HCT116 (cell line): ENCODE data around the gene DTX1. TPM values are rescaled to one million over a fixed set of nuclear protein-coding genes. Genes with fewer than 3 reads are reported as not detected.

Source experiments
- ATAC-seq: fragments of 200-7000 bp; cut with Tn5 transposase; 2 replicates; pipeline ENCODE4 v1.9.1; 2020; ENCODE audit warnings: mild to moderate bottlenecking, moderate library complexity
- BruUV-seq: library from RNA; stranded (reverse); fragments of 400-500 nt; replicated peaks from 2 replicates; lab custom pipeline; 2021; lab: Mats Ljungman, UMichigan
- CTCF ChIA-PET: fragments of 300-600 bp; sonication (Branson Sonifier 250); formaldehyde crosslinking; loops from one replicate; lab custom pipeline; 2021; ENCODE audit warnings: antibody characterized with exemption; lab: Charles Lee
- POLR2A ChIA-PET: fragments of 300-600, 350-600 bp; sonication (Branson Sonifier 250); formaldehyde crosslinking; loops from one replicate; lab custom pipeline; 2021; ENCODE audit warnings: antibody characterized with exemption; lab: Charles Lee
- RAD21 ChIA-PET, 2 experiments: fragments of 300-600 bp; sonication (Branson Sonifier 250); formaldehyde crosslinking; loops; one replicate each; lab custom pipeline; 2023; ENCODE audit warnings: low total read pairs in 2 of 2; ENCODE audit not compliant: uncharacterized antibody in 2 of 2, unreplicated experiment in 2 of 2, low non-redundant PET in 1 of 2; lab: Charles Lee
- DNase-seq: peaks from one replicate; pipeline ENCODE4 v3.0.0-alpha.2; 2010; ENCODE audit warnings: low read depth, low spot score
- H2AFZ ChIP-seq: fragments of 200-600 bp; shearing (Covaris generic), sonication (generic); 2 replicates; pipeline ENCODE4 v1.6.1; 2017; ENCODE audit warnings: low read depth, mixed run types, mixed read lengths, antibody characterized with exemption, low read length; ENCODE audit not compliant: poor library complexity, severe bottlenecking
- H3K27ac ChIP-seq: 2 replicates; pipeline ENCODE4 v1.5.1; 2012; ENCODE audit warnings: low read depth, low read length
- H3K27me3 ChIP-seq: fragments of 200-600 bp; sonication (generic); 2 replicates; pipeline ENCODE4 v1.6.1; 2016; ENCODE audit warnings: mixed run types, low read length, mixed read lengths; ENCODE audit not compliant: insufficient read depth
- H3K36me3 ChIP-seq, 2 experiments: fragments of 200-500 bp in 1 of 2; fragments of 200-600 bp in 1 of 2; sonication (Bioruptor generic) in 1 of 2; sonication (generic) in 1 of 2; 2 replicates each; pipeline versions ENCODE4 v1.5.1 to v1.6.1; 2014 to 2016; ENCODE audit warnings: low read length in 2 of 2, inconsistent platforms in 1 of 2, mixed read lengths in 1 of 2, mixed run types in 1 of 2; ENCODE audit not compliant: insufficient read depth in 2 of 2, control insufficient read depth in 1 of 2
- H3K4me1 ChIP-seq, 2 experiments: fragments of 200-600 bp in 1 of 2; sonication (generic) in 1 of 2; 2 replicates each; pipeline versions ENCODE4 v1.5.1 to v1.6.1; 2012 to 2017; ENCODE audit warnings: low read length in 2 of 2, inconsistent platforms in 1 of 2, mild to moderate bottlenecking in 1 of 2, mixed read lengths in 1 of 2, mixed run types in 1 of 2, moderate library complexity in 1 of 2; ENCODE audit not compliant: insufficient read depth in 2 of 2, control insufficient read depth in 1 of 2
- H3K4me2 ChIP-seq: fragments of 200-600 bp; sonication (generic); 2 replicates; pipeline ENCODE4 v1.6.1; 2017; ENCODE audit warnings: mixed run types, low read length, mixed read lengths
- H3K4me3 ChIP-seq, 2 experiments: fragments of 200-600 bp in 1 of 2; sonication (generic) in 1 of 2; replicated peaks in 1 of 2; 2 replicates each; pipeline ENCODE4 v1.5.1; 2011 to 2016; ENCODE audit warnings: low read length in 2 of 2, control low read depth in 1 of 2, low read depth in 1 of 2, mild to moderate bottlenecking in 1 of 2, mixed read lengths in 1 of 2, mixed run types in 1 of 2
- H3K79me2 ChIP-seq: fragments of 200-600 bp; sonication (generic); 2 replicates; pipeline ENCODE4 v1.6.1; 2017; ENCODE audit warnings: mild to moderate bottlenecking, mixed run types, low read length, moderate library complexity, mixed read lengths; ENCODE audit not compliant: insufficient read depth
- H3K9ac ChIP-seq: fragments of 200-600 bp; sonication (generic); 2 replicates; pipeline ENCODE4 v1.6.1; 2016; ENCODE audit warnings: low read length, mixed read lengths
- H3K9me2 ChIP-seq: fragments of 200-600 bp; sonication (generic), shearing (Covaris generic); 2 replicates; pipeline ENCODE4 v1.6.1; 2017; ENCODE audit warnings: mixed run types, mild to moderate bottlenecking, moderate library complexity; ENCODE audit not compliant: insufficient read depth
- H3K9me3 ChIP-seq, 2 experiments: fragments of 200-500 bp in 1 of 2; fragments of 200-600 bp in 1 of 2; sonication (Bioruptor generic) in 1 of 2; sonication (generic) in 1 of 2; 2 replicates each; pipeline ENCODE4 v1.6.1; 2014 to 2017; ENCODE audit warnings: low read length in 2 of 2, mixed read lengths in 2 of 2, inconsistent platforms in 1 of 2, low read depth in 1 of 2, mild to moderate bottlenecking in 1 of 2, mixed run types in 1 of 2, moderate library complexity in 1 of 2; ENCODE audit not compliant: control insufficient read depth in 1 of 2, insufficient read depth in 1 of 2
- H4K20me1 ChIP-seq: fragments of 200-600 bp; sonication (generic), shearing (Covaris generic); 2 replicates; pipeline ENCODE4 v1.6.1; 2017; ENCODE audit warnings: mixed run types, mild to moderate bottlenecking, moderate library complexity; ENCODE audit not compliant: insufficient read depth
- CBX3 ChIP-seq: IDR thresholded peaks from 2 replicates; pipeline ENCODE4 v1.6.1; 2012; ENCODE audit warnings: low read depth
- ELF1 ChIP-seq: IDR thresholded peaks from 2 replicates; pipeline ENCODE4 v1.6.1; 2012; ENCODE audit warnings: low read depth, borderline replicate concordance
- EZH2 ChIP-seq: fragments of 200-600 bp; sonication (generic); IDR thresholded peaks from 2 replicates; pipeline ENCODE4 v1.6.1; 2017; ENCODE audit warnings: antibody characterized with exemption, mixed run types
- FOSL1 ChIP-seq: IDR thresholded peaks from 2 replicates; pipeline ENCODE4 v1.6.1; 2012; ENCODE audit warnings: low read depth
- POLR2AphosphoS5 ChIP-seq: IDR thresholded peaks from 2 replicates; pipeline ENCODE4 v1.6.1; 2011; ENCODE audit warnings: mild to moderate bottlenecking, low read depth, low read length, moderate library complexity
- REST ChIP-seq: IDR thresholded peaks from 2 replicates; pipeline ENCODE4 v1.6.1; 2012; ENCODE audit warnings: low read depth
- TCF7L2 ChIP-seq: IDR thresholded peaks from 2 replicates; pipeline ENCODE4 v1.7.0; 2011; ENCODE audit warnings: borderline replicate concordance, inconsistent platforms; ENCODE audit not compliant: insufficient read depth, insufficient read length; ENCODE audit errors: extremely low read depth
- YY1 ChIP-seq: IDR thresholded peaks from 2 replicates; pipeline ENCODE4 v1.6.1; 2011; ENCODE audit warnings: low read length, low read depth, moderate library complexity, mild to moderate bottlenecking; ENCODE audit not compliant: insufficient replicate concordance; ENCODE audit errors: extremely low read depth
- ZBTB33 ChIP-seq: IDR thresholded peaks from 2 replicates; pipeline ENCODE4 v1.6.1; 2011; ENCODE audit warnings: mild to moderate bottlenecking, low read length, moderate library complexity; ENCODE audit not compliant: insufficient replicate concordance; ENCODE audit errors: extremely low read depth
- ZNF274 ChIP-seq: fragments of 200-500 bp; sonication (Bioruptor generic); IDR thresholded peaks from 2 replicates; pipeline ENCODE4 v1.6.1; 2014; ENCODE audit warnings: mild to moderate bottlenecking, low read depth, low read length, inconsistent platforms
- intact Hi-C: fragments of 100-400 bp; cut with micrococcal nuclease; formaldehyde crosslinking; loops from 2 replicates; pipeline ENCODE4 v1.10.0; 2022
- total RNA-seq: library from RNA; stranded (reverse); gene quantifications from one replicate; pipeline ENCODE4 v1.2.1, GENCODE V29; 2021; ENCODE audit not compliant: unreplicated experiment

DTX1 gene
- total RNA-seq, 1 experiment from 2014 or later = not detected

DNA sequence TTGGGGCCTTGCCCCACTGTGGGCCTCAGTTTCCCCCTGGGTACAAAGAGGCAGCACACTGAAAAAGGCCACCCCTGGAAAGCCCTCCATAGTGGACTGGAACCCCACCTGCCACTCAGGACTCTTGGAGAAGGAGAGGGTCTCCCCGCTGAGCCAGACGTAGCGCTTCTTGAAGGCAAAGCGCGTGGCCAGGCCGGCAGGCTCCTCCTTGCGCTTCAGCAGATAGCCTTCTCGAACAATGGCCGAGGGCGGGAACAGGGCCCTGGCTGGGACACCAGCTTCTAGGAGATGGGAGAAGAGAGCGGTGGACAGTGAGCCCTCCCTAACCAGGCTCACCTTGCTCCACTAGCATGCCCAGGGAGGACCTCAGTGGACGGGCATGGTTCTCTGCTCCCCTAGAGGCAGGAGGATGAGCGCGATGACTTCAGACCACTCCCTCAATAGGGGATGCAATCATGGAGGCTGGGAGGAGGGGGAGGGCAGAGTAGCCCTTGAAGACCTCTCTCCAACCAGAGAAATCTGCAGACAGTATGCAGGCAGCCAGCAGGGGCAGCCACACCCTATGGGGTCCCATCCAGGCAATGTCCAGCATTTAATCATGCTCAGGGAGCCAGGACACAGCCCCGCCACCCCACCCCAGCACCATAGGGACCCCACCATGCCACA, 49.2 kb downstream of the DTX1 start:
- H3K27me3 ChIP-seq = no peaks in the 10 kb centered on the region
- intact Hi-C loops = no loop called here
- DNase-seq (no peak), ATAC-seq (no peak; the same call in 1 of the 2 replicates)
- no peak for TF ChIP-seq ZBTB33
- no peak for TF ChIP-seq YY1
- TF ChIP-seq FOSL1 = no peak
- TF ChIP-seq ELF1 = no peak
- no peak for TF ChIP-seq REST
- no peak for TF ChIP-seq CBX3
- TF ChIP-seq TCF7L2 = no peak
- TF ChIP-seq POLR2AphosphoS5 = no peak
- TF ChIP-seq ZNF274 = no peak
- TF ChIP-seq EZH2 = no peak
- no peaks in the 10 kb centered on the region; a peak in 1 of 4 replicates for H3K4me1 ChIP-seq
- no peaks in the 10 kb centered on the region for H3K36me3 ChIP-seq
- BruUV-seq = no TSS peak
- H3K9me2 ChIP-seq = no peaks in the 10 kb centered on the region
- H4K20me1 ChIP-seq = no peaks in the 10 kb centered on the region
- H2AFZ ChIP-seq = no peak overlapping the region
- H3K79me2 ChIP-seq = no peaks in the 10 kb centered on the region
- no peak overlapping the region for H3K4me3 ChIP-seq
- H3K9me3 ChIP-seq = no peaks in the 10 kb centered on the region
- RAD21 ChIA-PET = no interaction called here
- POLR2A ChIA-PET = no interaction called here
- no peak overlapping the region for H3K9ac ChIP-seq
- CTCF ChIA-PET = no interaction called here
- H3K4me2 ChIP-seq = no peak overlapping the region
- H3K27ac ChIP-seq = no peak overlapping the region
